CD14-positive monocyte (primary cell): ENCODE data around the gene GFOD1. TPM values are rescaled to one million over a fixed set of nuclear protein-coding genes. Genes with fewer than 3 reads are reported as not detected.

Experiments used
- DNase-seq, 3 donors: peaks; one replicate each; pipeline ENCODE4 v3.0.0-alpha.2; 2011 to 2022
- H2AFZ ChIP-seq: 2 replicates; pipeline ENCODE4 v1.6.0; 2012; ENCODE audit warnings: mild to moderate bottlenecking, low read depth, low read length, inconsistent platforms; ENCODE audit not compliant: insufficient read depth, poor library complexity, severe bottlenecking
- H3K27ac ChIP-seq, 2 donors: 1 replicate in 1 of 2; 2 replicates in 1 of 2; pipeline ENCODE4 v1.5.1; 2012 to 2013; ENCODE audit warnings: low read length in 2 of 2, control low read depth in 1 of 2, inconsistent platforms in 1 of 2, low read depth in 1 of 2, mild to moderate bottlenecking in 1 of 2
- H3K27me3 ChIP-seq, 2 donors: one replicate each; pipeline versions ENCODE4 v1.6.0 to v1.6.1; 2011 to 2013; ENCODE audit warnings: low read length in 2 of 2; ENCODE audit not compliant: control insufficient read depth in 2 of 2, insufficient read depth in 2 of 2
- H3K36me3 ChIP-seq, 2 donors: replicated peaks in 1 of 2; 1 replicate in 1 of 2; 2 replicates in 1 of 2; pipeline versions ENCODE4 v1.5.1 to v1.6.1; 2012 to 2013; ENCODE audit warnings: low read length in 2 of 2, control low read depth in 1 of 2, inconsistent platforms in 1 of 2, mild to moderate bottlenecking in 1 of 2; ENCODE audit not compliant: insufficient read depth in 2 of 2, control insufficient read depth in 1 of 2
- H3K4me1 ChIP-seq, 2 donors: 1 replicate in 1 of 2; 2 replicates in 1 of 2; pipeline versions ENCODE4 v1.5.1 to v1.6.1; 2012 to 2013; ENCODE audit warnings: low read length in 2 of 2, control low read depth in 1 of 2, inconsistent platforms in 1 of 2, mild to moderate bottlenecking in 1 of 2, moderate library complexity in 1 of 2; ENCODE audit not compliant: insufficient read depth in 2 of 2, control insufficient read depth in 1 of 2
- H3K4me2 ChIP-seq: replicated peaks from 2 replicates; pipeline ENCODE3; 2012; ENCODE audit warnings: low read length, moderate library complexity, mild to moderate bottlenecking; ENCODE audit not compliant: poor library complexity, severe bottlenecking; ENCODE audit errors: extremely low read depth
- H3K4me3 ChIP-seq, 3 experiments: fragments of 200-600 bp in 1 of 3; sonication (generic) in 1 of 3; replicated peaks in 1 of 3; 1 replicate in 2 of 3; 2 replicates in 1 of 3; pipeline ENCODE4 v1.5.1; 2011 to 2013; ENCODE audit warnings: low read length in 3 of 3, mild to moderate bottlenecking in 3 of 3, control low read depth in 2 of 3, low read depth in 2 of 3, inconsistent platforms in 1 of 3, moderate library complexity in 1 of 3
- H3K79me2 ChIP-seq: 2 replicates; pipeline ENCODE4 v1.6.0; 2012; ENCODE audit warnings: mild to moderate bottlenecking, control low read depth, inconsistent platforms, low read length, moderate library complexity; ENCODE audit not compliant: insufficient read depth
- H3K9ac ChIP-seq: 2 replicates; pipeline ENCODE4 v1.6.0; 2017; ENCODE audit warnings: low read length, mild to moderate bottlenecking; ENCODE audit not compliant: insufficient read depth, poor library complexity, severe bottlenecking
- H3K9me3 ChIP-seq, 2 donors: replicated peaks in 1 of 2; 1 replicate in 1 of 2; 2 replicates in 1 of 2; pipeline versions ENCODE4 v1.5.1 to v1.6.1; 2012 to 2013; ENCODE audit warnings: low read length in 2 of 2, control low read depth in 1 of 2; ENCODE audit not compliant: control insufficient read depth in 1 of 2, insufficient read depth in 1 of 2
- H4K20me1 ChIP-seq: 2 replicates; pipeline ENCODE4 v1.6.0; 2012; ENCODE audit warnings: mild to moderate bottlenecking, low read length, control low read depth, moderate library complexity; ENCODE audit not compliant: insufficient read depth
- H3K27ac Mint-ChIP-seq, 7 donors: one replicate each; pipeline ENCODE4 v1.8.0; 2020; ENCODE audit warnings: mild to moderate bottlenecking in 7 of 7, mixed read lengths in 7 of 7, moderate library complexity in 6 of 7, inconsistent platforms in 2 of 7
- H3K27me3 Mint-ChIP-seq, 3 donors: one replicate each; pipeline ENCODE4 v1.8.0; 2021 to 2022; ENCODE audit warnings: low read depth in 3 of 3, mild to moderate bottlenecking in 3 of 3, mixed read lengths in 3 of 3, moderate library complexity in 3 of 3, inconsistent platforms in 1 of 3
- H3K36me3 Mint-ChIP-seq, 2 donors: one replicate each; pipeline ENCODE4 v1.8.0; 2020; ENCODE audit warnings: mixed read lengths in 2 of 2, inconsistent platforms in 1 of 2, mild to moderate bottlenecking in 1 of 2
- H3K4me1 Mint-ChIP-seq: one replicate; pipeline ENCODE4 v1.8.0; 2020; ENCODE audit warnings: mild to moderate bottlenecking, mixed read lengths
- H3K4me3 Mint-ChIP-seq, 2 donors: one replicate each; pipeline ENCODE4 v1.8.0; 2020; ENCODE audit warnings: mild to moderate bottlenecking in 2 of 2, mixed read lengths in 2 of 2, moderate library complexity in 1 of 2
- H3K9me3 Mint-ChIP-seq, 7 donors: one replicate each; pipeline ENCODE4 v1.8.0; 2020 to 2022; ENCODE audit warnings: mixed read lengths in 7 of 7, mild to moderate bottlenecking in 6 of 7, moderate library complexity in 6 of 7, inconsistent platforms in 2 of 7
- WGBS: methylation state at CpG from one replicate; pipeline ENCODE4 v1.1.5; 2013; ENCODE audit warnings: missing lambda C conversion rate; ENCODE audit not compliant: insufficient coverage; 5-methylcytosine and 5-hydroxymethylcytosine counted together
- intact Hi-C, 2 donors: fragments of 100-400 bp; cut with micrococcal nuclease; formaldehyde crosslinking; loops; one replicate each; pipeline versions ENCODE4 v1.15.0 to v1.15.1; 2023
- polyA plus RNA-seq, 3 donors: library from polyadenylated mRNA; depleted of rRNA in 1 of 3; unstranded in 2 of 3; stranded (reverse) in 1 of 3; fragments of 300-500 nt in 2 of 3; fragments of >200 nt in 1 of 3; fragmentation: Illumina TruSeq in 2 of 3; gene quantifications; 1 replicate in 2 of 3; 2 replicates in 1 of 3; pipeline ENCODE4 v1.2.3, GENCODE V29; 2012 to 2021
- TF ChIP-seq, protein P1 (sequence below): fragments of 200-600 bp; IDR thresholded peaks from one replicate; pipeline ENCODE4 v1.8.0; 2022; ENCODE audit warnings: antibody characterized with exemption, mild to moderate bottlenecking

GFOD1 gene
- polyA plus RNA-seq, 3 donors = 2.4 to 8.7 (median 2.4) TPM

DNA sequence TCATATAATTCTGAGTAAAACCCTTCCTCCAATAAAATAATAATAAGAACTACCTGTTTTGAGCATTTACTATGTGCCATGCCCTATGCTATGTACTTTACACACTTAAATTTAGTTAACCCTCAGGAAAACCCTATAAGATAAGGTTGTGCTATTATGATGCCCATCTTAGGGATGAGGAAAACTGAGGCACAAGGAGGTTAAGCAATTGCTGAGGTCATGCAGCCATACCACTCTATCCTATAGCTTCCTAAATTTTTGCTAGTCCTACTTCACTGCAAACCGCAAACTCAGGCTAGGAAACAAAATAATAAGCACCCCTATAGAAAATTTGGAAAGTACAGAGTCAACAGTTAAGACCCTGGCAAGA lies 38.9 kb upstream of the GFOD1 start:
- H3K36me3 Mint-ChIP-seq = no peaks in the 10 kb centered on the region
- TF ChIP-seq, protein P1, sequence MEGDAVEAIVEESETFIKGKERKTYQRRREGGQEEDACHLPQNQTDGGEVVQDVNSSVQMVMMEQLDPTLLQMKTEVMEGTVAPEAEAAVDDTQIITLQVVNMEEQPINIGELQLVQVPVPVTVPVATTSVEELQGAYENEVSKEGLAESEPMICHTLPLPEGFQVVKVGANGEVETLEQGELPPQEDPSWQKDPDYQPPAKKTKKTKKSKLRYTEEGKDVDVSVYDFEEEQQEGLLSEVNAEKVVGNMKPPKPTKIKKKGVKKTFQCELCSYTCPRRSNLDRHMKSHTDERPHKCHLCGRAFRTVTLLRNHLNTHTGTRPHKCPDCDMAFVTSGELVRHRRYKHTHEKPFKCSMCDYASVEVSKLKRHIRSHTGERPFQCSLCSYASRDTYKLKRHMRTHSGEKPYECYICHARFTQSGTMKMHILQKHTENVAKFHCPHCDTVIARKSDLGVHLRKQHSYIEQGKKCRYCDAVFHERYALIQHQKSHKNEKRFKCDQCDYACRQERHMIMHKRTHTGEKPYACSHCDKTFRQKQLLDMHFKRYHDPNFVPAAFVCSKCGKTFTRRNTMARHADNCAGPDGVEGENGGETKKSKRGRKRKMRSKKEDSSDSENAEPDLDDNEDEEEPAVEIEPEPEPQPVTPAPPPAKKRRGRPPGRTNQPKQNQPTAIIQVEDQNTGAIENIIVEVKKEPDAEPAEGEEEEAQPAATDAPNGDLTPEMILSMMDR = no peak
- WGBS = 0% methylated on average over 1 of the region's 1 CpG
- Histone ChIP-seq H3K4me3 (peak overlapping the region in 1 of 3 experiments; percentile 23), H3K9ac (no peak overlapping the region), H3K4me1 (peaks cover 32 to 35% of the 10 kb centered on the region in 2 donors), H4K20me1 (no peaks in the 10 kb centered on the region), H3K27me3 (no peaks in the 10 kb centered on the region), H3K4me2 (peak overlapping the region; percentile 37), H3K9me3 (no peaks in the 10 kb centered on the region), H3K79me2 (no peaks in the 10 kb centered on the region), H2AFZ (no peak overlapping the region), H3K27ac (peak overlapping the region; percentile 79 to 93), H3K36me3 (no peaks in the 10 kb centered on the region)
- peak overlapping the region; percentile 79 to 90 (median 87) for H3K27ac Mint-ChIP-seq
- H3K4me3 Mint-ChIP-seq = no peak overlapping the region
- H3K27me3 Mint-ChIP-seq = no peaks in the 10 kb centered on the region
- peaks cover 40% of the 10 kb centered on the region for H3K4me1 Mint-ChIP-seq
- H3K9me3 Mint-ChIP-seq = no peaks in the 10 kb centered on the region
- peak in 2 of 3 donors; percentile 71 to 75 for DNase-seq
- intact Hi-C loops = loop anchor here (5.0 to 10.0 kb wide), 4 partner anchors 39 to 199 kb away; partner anchors contain the start of genes GFOD1 (in 1 of the 2), SIRT5 (in 1 of the 2) and TBC1D7 (in 1 of the 2)

DNA sequence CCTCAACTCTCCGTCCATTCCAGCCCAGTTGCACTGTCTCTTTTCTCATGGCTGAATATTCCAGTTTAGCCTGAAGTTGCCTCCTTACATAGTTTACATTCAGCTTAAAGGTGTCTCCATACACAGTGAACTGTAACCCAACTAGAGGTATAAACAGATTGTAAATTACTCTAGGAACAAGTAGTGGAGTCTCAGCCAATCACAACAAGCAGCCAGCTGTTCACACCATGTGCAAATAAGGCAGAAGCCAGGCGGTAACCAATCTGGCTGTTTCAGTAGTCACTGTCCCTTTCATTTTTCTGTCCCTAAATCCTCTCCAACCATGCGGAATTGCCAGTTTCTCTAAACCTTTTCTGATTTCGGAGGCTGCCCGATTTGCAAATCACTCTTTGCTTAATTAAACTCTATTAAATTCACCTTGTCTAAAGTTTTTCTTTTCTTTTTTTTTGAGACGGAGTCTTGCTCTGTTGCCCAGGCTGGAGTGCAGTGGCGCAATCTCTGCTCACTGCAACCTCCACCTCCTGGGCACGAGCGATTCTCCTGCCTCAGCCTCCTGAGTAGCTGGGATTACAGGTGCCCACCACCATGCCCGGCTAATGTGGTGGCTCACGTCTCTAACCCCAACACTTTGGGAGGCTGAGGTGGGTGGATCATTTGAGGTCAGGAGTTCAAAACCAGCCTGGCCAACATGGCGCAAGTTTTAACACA lies 37.6 kb upstream of the GFOD1 start:
- no peaks in the 10 kb centered on the region for H3K9me3 Mint-ChIP-seq
- Histone ChIP-seq H3K4me2 (no peak overlapping the region), H3K4me1 (peaks cover 32 to 35% of the 10 kb centered on the region in 2 donors), H3K4me3 (no peak overlapping the region), H2AFZ (no peak overlapping the region), H4K20me1 (no peaks in the 10 kb centered on the region), H3K79me2 (no peaks in the 10 kb centered on the region), H3K36me3 (no peaks in the 10 kb centered on the region), H3K27me3 (no peaks in the 10 kb centered on the region), H3K9me3 (no peaks in the 10 kb centered on the region), H3K27ac (no peak overlapping the region), H3K9ac (no peak overlapping the region)
- H3K4me1 Mint-ChIP-seq = peaks cover 40% of the 10 kb centered on the region
- no peaks in the 10 kb centered on the region for H3K27me3 Mint-ChIP-seq
- no peaks in the 10 kb centered on the region for H3K36me3 Mint-ChIP-seq
- whole genome bisulfite sequencing = 87% methylated on average over 7 of the region's 12 CpGs
- TF ChIP-seq, protein P1 = no peak
- peak overlapping the region in 5 of 7 donors; percentile 79 to 90 (median 88) for H3K27ac Mint-ChIP-seq
- intact Hi-C loops = loop anchor here (5.0 to 10.0 kb wide), 4 partner anchors 38 to 198 kb away; partner anchors contain the start of genes GFOD1 (in 1 of the 2), SIRT5 (in 1 of the 2) and TBC1D7 (in 1 of the 2)
- DNase-seq = no peak
- no peak overlapping the region for H3K4me3 Mint-ChIP-seq
